D721Med (cell line): ENCODE data around the gene PROB1.

Source experiments
- DNase-seq: peaks from one replicate; pipeline ENCODE4 v3.0.0; 2011; ENCODE audit warnings: low spot score; ENCODE audit not compliant: insufficient read length
- FAIRE-seq: peaks from 2 replicates; lab custom pipeline; 2011; peaks lifted over from hg19 to GRCh38; lab: Jason Lieb, UNC
- TF ChIP-seq, protein P1 (sequence below): IDR thresholded peaks from 2 replicates; pipeline ENCODE4 v1.5.1; 2012; ENCODE audit warnings: mild to moderate bottlenecking, control low read depth; ENCODE audit not compliant: insufficient read depth; ENCODE audit errors: missing control alignments

Gene PROB1

DNA sequence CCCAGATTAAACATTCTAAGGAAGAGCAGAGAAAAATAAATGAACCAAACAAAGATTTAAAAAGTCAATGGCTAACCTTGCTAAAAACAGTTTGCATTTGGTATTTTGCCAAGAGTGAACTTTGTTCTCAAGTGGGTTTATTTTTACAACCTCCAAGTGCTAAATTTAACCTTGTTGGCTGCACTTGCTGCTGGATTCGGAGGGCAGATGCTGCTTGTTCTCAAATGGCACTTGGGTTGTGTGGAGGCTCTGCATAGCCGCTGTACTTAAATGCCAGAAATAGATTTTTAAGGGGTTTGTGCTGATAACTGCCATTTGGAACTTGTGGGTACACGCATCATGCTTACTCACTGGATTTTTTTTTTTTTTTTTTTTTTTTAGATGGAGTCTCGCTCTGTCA is 22.3 kb upstream of the PROB1 start:
- TF ChIP-seq, protein P1, sequence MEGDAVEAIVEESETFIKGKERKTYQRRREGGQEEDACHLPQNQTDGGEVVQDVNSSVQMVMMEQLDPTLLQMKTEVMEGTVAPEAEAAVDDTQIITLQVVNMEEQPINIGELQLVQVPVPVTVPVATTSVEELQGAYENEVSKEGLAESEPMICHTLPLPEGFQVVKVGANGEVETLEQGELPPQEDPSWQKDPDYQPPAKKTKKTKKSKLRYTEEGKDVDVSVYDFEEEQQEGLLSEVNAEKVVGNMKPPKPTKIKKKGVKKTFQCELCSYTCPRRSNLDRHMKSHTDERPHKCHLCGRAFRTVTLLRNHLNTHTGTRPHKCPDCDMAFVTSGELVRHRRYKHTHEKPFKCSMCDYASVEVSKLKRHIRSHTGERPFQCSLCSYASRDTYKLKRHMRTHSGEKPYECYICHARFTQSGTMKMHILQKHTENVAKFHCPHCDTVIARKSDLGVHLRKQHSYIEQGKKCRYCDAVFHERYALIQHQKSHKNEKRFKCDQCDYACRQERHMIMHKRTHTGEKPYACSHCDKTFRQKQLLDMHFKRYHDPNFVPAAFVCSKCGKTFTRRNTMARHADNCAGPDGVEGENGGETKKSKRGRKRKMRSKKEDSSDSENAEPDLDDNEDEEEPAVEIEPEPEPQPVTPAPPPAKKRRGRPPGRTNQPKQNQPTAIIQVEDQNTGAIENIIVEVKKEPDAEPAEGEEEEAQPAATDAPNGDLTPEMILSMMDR, result no peak
- FAIRE-seq (no peak), DNase-seq (no peak)

DNA sequence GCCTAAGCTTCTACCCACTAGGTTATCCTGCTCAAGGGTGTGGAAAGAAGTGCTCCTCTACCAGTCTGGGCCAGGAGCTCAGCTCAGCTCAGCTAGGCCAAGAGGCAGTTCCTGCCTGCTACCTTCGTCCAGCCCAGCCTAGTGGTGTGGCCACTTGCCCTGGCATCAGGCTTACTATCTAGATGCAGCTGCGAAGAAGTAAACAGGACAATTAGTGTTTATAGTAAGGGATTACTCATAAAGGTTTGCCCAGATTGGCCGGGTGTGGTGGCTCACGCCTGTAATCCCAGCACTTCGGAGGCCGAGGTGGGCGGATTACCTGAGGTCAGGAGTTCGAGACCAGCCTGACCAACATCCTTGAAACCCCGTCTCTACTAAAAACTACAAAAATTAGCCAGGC is 21.7 kb upstream of the PROB1 start:
- no peak for FAIRE-seq
- TF ChIP-seq, protein P1, result no peak
- DNase-seq, result no peak

DNA sequence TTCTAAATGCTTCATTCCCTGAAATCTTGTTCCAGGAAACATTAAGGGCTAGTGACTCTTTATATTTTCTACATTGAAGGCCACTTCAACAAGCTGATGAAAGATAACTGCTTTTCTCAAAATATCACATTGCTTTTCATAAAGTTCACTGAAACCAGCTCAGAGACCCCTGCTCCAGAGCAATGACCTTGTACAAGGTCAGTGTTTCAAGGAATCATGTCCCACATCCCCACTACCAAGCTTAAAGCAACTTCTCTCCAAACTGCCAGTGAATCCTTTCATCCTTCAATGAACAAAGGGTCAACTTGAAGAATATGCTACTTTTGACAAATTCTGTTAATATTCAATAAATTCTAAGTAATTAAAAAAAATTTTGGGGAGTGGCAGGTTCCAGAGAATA is 21.0 kb upstream of the PROB1 start:
- DNase-seq, result no peak
- TF ChIP-seq, protein P1, result no peak
- FAIRE-seq, result no peak

DNA sequence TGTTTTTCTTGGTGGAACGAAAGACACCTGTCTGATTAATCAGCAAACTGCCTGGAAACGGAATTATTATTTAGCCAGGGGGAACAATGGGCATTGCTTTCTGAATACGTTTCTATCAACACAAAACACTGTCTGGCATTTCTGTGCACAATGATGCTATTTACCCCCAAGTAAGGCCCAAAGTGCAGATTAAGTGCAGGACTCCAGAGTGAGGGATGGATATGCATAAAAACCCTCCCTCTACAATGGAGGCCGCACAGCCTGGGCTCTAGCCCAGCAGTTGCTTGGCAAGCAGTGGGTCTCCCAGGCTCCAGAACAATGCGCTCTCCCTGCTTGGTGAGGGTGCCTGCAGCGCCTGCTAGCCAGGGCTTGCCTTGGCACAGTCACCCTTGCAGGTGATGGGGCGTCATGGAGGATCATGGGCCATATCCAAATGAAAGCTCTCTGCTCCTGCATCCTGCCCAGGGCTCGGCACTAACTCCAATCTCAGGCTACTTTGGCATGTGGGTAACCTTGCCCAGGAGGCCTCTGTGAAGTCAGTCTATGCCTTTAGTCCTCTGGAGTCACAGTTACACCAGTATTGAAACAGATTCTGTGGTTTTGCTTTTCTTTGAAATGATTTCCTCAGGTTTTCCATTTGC is 20.4 kb upstream of the PROB1 start:
- FAIRE-seq (no peak), DNase-seq (no peak)
- TF ChIP-seq, protein P1, result no peak

DNA sequence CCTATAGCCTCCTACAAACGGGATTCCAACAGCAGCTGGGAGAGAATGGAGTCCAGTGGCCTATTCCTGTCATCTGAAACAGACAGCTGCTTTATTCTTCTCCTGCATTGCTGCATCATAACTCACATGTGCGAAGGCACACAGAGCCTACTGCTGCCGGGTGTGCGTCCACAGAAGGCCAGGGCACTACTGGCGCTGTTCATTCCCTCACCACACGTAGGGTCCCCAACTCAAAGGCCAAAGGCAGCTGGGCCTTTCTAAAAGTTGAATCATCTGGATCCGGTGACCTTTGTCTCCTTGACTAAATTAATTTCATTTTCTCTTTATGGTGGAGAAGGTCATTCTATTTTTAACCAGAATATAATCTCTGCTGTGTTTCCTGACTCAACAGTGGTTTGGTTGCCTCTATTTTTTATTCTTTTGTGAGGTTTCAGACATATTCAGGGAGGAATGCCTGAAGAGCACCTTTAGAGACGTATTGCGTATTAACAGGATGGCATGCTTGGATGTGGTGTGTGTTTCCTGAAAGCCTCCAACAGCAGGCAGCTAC is 19.8 kb upstream of the PROB1 start:
- FAIRE-seq, result no peak
- TF ChIP-seq, protein P1, result no peak
- no peak for DNase-seq

DNA sequence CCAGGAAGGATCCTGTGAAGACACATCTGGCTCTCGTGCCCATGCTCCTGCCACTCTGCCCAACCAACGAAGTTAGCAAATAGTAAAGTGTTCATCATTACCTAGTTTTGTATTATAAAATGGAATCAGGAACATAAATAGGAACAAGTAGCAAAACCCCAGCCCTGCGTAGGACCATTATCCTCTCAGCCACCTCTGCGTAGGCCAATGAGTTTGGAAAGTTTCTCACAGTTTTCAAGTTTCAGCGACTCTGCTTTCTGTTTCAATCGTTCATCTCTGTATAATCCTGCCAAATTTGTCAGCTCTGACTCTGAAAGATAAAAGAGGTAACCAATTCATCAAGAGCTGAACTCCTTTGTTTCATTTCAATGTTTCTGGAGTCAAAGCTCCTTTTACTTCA is 19.1 kb upstream of the PROB1 start:
- no peak for DNase-seq

DNA sequence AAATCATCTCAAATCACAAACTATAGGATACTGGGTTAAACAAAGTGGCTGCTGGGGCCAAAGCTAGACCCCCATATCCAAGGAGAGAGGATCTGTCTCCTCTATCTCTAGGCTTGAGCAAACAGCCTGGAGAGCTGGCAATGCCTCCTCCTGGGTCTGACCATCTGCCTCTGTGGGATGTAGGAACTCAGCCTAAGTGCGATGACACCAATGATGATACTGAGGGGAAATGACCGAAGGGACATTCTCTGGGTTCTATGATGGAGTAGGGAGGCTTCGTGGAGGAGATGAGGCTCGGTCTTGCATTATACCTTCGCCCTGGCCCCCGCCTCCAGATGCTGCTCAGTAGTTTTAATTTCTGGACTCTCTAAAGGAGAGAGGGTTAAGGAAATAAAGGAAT is 18.2 kb upstream of the PROB1 start:
- TF ChIP-seq, protein P1, result no peak
- DNase-seq (no peak), FAIRE-seq (no peak)

More for the DNA sequence above, 19.1 kb upstream of the PROB1 start:
- FAIRE-seq, result no peak
- TF ChIP-seq, protein P1, result no peak
